Sigmoid colon (tissue), 4 donors: Measurements from ENCODE around the gene TMCC2.

Experiments
- CTCF ChIP-seq, 4 experiments: fragments of 450-650 bp in 3 of 4; fragments of 200-600 bp in 1 of 4; IDR thresholded peaks; one replicate each; pipeline ENCODE4 v1.5.1; 2016 to 2019; ENCODE audit warnings: antibody characterized with exemption in 4 of 4, mild to moderate bottlenecking in 3 of 4, moderate library complexity in 2 of 4
- POLR2AphosphoS5 ChIP-seq, 4 donors: sonication (generic); formaldehyde crosslinking; IDR thresholded peaks; one replicate each; pipeline ENCODE4 v1.6.1; 2017; ENCODE audit warnings: antibody characterized with exemption in 4 of 4

DNA sequence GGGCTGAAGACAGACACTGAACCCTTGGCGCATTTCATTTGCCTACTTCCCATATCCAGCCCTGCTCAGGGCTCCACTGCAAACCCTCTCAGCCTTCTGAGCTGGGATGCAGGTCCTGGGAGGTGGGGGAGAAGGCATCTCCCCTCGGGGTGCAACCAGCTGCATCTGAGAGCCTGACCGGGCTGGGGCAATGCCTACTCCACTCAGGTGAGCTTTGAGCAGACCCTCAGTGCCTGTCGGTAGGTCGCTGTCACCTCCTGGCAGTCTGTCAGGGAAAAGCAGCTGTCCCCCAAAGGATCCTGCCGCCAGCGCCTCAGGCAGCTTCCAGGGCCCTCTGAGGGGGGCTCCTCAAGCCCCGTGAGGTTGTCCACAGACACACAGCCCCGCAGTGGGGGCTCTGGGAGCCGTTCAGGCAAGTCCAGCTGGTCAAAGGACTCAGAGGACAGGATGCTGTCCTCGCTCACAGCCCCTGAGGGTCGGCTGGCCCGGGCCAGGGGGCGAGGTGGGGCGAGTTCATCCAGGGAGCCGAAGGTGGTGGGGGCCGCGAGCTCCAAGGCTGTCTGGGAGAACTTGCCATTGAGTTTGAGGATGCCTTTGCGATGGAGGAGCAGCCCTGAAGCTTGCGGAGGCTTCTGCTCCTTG lies 75.6 kb downstream of the TMCC2 start:
- TF ChIP-seq CTCF (IDR thresholded peaks at IDR 0.05) (no peak), POLR2AphosphoS5 (IDR thresholded peaks at IDR 0.05) (no peak)
